ENCODE measurements around the gene LYRM9.

LYRM9 gene

DNA sequence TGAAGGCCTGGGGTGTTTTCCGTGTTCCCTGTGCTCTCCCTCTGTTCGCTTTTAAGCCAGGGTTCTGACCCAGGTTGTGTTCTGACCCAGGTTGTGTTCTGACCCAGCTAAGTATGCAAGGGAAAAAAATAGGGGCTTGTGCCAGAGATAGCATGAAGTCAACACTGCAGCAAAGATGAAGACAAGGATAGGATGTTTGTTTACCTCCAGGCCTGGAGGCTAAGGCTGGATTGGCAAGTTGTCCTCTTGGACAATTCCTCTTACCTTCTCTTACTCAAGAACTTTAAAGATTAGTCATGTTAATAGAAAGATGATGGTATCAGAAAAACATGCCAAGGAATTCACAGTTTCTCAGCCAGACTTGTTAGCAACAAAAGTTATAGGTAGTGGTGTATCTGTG lies 19.4 kb downstream of the LYRM9 start:
- FAIRE-seq (no peak), DNase-seq (ENCODE audit: insufficient read length, low spot score) (no peak)
- TF ChIP-seq POLR2A (IDR thresholded peaks at IDR 0.05; ENCODE audit: low read depth, low read length), result no peak

DNA sequence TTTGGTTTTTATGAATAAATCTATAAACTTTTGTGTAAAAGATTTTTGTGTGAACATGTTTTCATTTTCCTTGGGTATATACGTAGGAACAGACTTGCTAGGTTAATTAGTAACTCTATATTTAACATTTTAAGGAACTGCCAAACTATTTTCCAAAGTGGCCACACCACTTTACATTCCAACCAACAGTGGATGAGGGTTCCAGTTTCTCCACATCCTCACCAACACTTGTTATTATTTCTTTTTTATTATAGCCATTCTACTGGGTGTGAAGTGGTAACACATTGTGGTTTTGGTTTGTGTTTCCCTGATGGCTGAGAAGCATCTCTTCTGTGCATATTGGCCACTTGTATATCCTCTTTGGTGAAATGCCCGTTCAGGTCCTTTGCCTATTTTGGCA lies 20.0 kb downstream of the LYRM9 start:
- no peak for TF ChIP-seq POLR2A (IDR thresholded peaks at IDR 0.05; ENCODE audit: low read depth, low read length)
- DNase-seq (ENCODE audit: insufficient read length, low spot score), result no peak
- no peak for FAIRE-seq

DNA sequence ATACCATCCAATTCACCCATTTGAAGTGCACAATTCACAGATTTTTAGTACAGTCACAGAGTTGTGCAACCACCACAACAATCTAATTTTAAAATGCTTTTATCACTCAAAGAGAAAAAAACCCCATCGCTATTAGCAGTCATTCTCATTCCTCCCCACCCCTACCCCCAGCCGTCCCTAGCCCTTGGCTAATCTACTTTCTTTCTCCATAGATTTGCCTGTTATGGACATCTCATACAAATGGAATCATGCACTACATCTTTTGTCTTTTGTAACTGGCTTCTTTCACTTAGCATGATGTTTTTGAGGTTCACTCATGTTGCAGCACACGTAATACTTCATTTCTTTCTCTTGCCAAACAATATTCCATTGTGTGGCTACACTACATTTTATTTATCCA lies 20.4 kb downstream of the LYRM9 start:
- FAIRE-seq (no peak), DNase-seq (ENCODE audit: insufficient read length, low spot score) (no peak)
- TF ChIP-seq POLR2A (IDR thresholded peaks at IDR 0.05; ENCODE audit: low read depth, low read length), result no peak

DNA sequence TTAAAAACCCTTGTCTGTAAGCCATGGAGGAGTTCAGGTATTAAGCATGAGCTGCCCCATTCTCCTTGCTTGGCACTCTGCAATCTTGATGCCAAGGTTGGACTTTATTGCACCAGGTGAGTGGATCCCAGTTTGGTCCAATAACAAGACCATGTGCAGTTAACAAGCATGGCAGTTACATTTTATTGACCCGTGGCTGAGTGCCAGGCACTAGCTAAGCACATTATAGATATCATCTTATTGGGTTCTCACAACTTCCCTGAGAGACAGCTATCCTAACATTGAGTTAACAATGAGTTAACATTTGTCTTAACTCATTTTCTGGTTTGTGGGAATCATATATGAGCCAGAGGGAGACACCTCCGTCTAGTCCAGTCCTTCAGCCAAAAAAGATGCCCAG lies 21.8 kb downstream of the LYRM9 start:
- TF ChIP-seq POLR2A (IDR thresholded peaks at IDR 0.05; ENCODE audit: low read depth, low read length), result no peak
- no peak for DNase-seq (ENCODE audit: insufficient read length, low spot score)
- FAIRE-seq, result no peak

DNA sequence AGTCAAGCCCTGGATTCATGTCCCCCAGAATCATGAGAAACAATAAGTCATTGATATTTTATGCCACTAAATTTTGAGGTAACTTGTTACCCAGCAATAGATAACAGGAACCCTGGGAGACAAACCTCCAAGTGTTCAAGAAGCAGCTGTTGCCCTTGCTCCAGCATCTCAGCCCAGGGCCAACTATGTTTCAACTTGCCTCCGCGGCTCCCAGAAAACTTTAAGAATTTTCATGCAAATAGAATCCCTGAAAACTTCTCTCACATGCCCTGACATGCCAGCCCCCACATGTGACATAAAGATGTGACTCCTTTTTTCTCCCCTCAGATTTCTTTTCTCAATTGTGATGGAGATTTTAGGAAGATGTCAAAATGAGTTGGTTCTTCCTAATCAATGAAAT lies 22.8 kb downstream of the LYRM9 start:
- no peak for DNase-seq (ENCODE audit: insufficient read length, low spot score)
- FAIRE-seq, result no peak
- no peak for TF ChIP-seq POLR2A (IDR thresholded peaks at IDR 0.05; ENCODE audit: low read depth, low read length)

DNA sequence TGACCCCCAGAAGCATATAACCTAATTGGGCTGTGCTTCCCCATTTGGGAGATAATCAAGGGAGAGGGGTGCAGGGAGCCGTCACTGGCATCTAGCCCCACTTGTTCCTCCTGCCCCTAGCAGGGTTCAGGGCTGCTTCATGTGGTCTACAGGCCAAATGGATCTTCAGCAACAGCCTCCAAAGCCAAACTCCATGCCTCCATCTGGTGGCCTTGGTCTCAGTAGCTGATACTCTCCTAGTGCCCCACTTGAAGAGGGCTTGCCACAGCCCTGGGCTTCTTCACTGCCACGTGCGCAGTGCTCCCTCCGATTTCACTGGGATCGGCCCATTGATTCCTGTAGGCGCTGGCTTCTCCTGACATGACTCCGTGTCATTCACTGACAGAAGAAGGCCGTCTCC lies 24.6 kb downstream of the LYRM9 start:
- no peak for FAIRE-seq
- no peak for DNase-seq (ENCODE audit: insufficient read length, low spot score)
- no peak for TF ChIP-seq POLR2A (IDR thresholded peaks at IDR 0.05; ENCODE audit: low read depth, low read length)

DNA sequence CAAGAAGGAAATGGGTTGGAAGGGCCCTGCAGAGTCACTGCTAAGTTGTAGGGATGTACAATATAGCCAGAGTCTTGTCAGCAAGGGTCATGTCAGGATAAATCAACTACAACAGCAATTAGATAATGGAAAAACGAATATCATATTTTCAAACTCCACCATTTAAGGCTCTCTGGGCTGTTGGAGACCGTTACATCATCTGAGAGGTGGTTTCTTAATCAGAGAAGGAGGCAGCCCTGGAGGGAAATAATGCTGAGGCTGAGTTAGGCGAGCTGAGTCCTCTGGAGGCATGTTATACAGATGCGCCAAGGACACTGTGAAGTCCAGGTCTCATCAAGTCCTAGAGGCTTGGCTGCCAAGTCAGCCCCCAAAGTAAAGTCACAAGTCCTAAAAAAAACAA lies 30.3 kb downstream of the LYRM9 start:
- no peak for TF ChIP-seq POLR2A (IDR thresholded peaks at IDR 0.05; ENCODE audit: low read depth, low read length)
- FAIRE-seq, result no peak
- DNase-seq (ENCODE audit: insufficient read length, low spot score), result no peak

DNA sequence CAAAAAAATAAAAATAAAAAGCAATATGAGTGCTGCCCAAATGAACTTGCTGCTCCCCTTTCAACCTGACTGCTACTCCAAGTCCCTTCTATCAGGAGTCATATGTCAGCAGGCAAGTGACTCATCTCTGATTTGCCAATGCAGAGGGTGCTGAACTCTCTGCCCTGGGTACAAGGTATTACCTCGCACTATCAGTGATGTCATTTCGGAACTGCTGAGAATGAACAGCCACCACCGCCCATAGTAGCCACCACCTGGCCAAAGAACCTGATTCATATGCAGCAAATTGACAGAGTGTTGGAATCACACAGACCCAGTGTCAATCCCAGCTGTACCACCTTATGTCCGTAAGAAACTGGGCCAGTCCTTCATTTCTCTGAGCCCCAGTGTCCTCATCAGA lies 31.2 kb downstream of the LYRM9 start:
- DNase-seq (ENCODE audit: insufficient read length, low spot score) (peak; percentile 10), FAIRE-seq (no peak)
- no peak for TF ChIP-seq POLR2A (IDR thresholded peaks at IDR 0.05; ENCODE audit: low read depth, low read length)

DNA sequence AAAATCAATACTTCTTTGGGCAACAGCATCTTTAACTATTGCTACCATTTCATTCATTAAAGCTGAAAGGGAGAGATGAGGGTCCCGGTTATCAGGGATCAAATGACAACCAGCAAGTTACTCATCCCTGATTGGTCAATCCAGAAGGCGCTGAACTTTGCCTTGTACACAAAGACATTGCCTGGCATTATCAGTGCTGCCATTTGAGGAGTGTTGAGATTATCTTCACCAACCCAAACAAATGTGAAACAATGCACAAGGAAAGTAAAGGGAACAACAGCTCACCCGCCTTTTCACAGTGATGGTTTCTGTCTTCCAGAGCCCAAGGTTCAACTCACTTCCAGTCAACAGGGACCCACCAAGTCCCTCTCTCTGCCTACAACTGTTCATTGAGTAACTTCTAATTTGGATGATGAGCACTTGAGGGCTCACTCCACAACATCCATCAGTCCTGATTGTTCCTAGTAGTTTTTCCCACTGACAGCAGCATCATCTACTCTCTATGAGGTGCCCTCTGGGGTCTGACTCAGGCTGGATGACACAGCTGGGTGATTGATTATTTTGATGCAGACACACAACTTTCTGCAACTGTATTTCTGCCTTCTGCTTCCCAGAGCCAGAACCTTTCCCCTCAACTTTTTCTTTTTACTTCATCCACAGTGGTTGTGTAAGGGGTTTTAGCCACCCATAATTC lies 32.0 kb downstream of the LYRM9 start:
- TF ChIP-seq POLR2A (IDR thresholded peaks at IDR 0.05; ENCODE audit: low read depth, low read length), result no peak
- FAIRE-seq, result no peak
- no peak for DNase-seq (ENCODE audit: insufficient read length, low spot score)

DNA sequence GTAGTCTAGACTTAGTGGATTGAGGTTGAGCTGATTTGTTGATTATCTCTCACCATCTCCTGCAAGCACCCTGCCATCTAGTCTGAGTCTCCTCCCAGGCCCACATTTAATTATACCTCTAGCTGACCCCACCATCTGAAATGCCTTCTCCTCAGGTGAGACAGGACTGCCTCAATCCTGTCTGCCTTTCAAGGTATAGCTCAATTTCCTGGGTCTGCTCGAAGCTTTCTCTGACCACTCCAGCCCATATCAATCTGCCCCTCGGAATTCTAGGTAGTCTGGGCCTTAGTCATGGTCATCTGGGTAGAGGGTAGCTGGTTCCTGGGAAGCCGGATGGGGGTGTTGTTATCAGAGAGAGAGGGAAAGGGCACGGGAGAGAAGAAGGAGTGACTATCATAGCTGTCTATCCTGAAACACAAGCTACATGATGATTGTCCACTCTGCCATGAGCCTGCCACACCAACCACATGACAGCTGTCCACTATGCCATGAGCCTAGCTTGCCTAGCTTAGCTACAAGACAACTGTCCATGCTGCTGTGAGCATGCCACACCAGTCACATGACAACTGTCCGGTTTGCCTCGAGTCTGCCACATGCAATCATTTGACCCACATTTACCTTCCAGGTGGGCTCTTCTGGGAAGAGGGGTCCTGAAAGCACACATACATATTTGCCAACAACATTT lies 34.4 kb downstream of the LYRM9 start:
- DNase-seq (ENCODE audit: insufficient read length, low spot score), result no peak
- no peak for TF ChIP-seq POLR2A (IDR thresholded peaks at IDR 0.05; ENCODE audit: low read depth, low read length)
- FAIRE-seq, result no peak

DNA sequence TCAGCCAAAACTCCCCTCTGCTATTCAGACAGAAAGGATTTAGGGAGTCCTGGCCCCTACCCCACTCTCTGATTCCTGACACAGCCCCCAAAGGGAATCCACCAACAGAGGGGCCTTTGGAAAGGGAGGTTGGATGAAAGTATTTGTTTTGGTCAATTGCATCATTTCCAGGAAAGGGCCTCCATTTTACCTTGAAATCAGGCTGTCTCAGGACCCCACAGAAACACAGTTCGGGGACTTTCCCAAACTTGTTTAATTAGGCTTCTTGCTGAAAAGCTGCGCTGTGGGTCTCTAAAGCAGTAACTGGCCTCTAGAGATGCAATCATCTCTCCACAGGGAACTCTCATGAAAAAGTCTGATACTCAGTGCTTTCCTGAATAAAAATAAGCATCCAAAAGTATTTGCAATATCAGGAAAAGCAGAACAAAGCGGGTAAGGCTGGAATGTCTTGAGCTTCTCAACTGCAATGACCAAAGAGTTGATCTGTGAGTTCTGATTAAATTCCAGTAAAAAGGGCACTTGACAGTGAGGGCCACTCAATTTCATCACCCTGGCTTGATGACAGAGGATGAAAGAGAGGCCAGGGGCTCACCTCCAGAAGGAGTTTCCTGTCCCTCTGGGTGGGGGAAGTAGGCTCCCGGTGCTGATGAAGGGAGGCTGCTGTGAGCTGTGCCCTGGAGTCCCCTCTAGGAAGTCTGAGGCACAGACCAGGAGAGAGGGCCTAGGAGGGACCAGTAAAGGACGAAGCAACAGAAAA lies 36.3 kb downstream of the LYRM9 start:
- FAIRE-seq (no peak), DNase-seq (ENCODE audit: insufficient read length, low spot score) (no peak)
- no peak for TF ChIP-seq POLR2A (IDR thresholded peaks at IDR 0.05; ENCODE audit: low read depth, low read length)

DNA sequence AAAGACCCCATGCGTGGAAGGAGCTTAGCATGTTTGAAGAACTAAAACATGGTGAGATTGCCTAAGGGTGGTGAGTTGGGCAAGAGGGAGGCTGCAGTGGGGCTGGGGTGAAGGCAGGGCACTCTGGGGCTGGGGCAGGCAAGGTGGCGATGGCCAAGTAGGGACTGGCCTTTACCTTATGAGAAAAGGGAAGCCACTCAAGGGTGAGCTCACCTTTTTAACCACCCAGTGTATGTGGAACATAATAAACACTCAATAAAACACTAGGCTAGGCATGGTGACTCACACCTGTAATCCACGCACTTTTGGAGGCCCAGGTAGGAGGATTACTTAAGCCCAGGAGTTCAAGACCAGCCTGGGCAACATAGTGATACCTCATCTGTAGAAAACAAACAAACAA lies 37.7 kb downstream of the LYRM9 start:
- FAIRE-seq, result no peak
- no peak for DNase-seq (ENCODE audit: insufficient read length, low spot score)
- TF ChIP-seq POLR2A (IDR thresholded peaks at IDR 0.05; ENCODE audit: low read depth, low read length), result no peak

DNA sequence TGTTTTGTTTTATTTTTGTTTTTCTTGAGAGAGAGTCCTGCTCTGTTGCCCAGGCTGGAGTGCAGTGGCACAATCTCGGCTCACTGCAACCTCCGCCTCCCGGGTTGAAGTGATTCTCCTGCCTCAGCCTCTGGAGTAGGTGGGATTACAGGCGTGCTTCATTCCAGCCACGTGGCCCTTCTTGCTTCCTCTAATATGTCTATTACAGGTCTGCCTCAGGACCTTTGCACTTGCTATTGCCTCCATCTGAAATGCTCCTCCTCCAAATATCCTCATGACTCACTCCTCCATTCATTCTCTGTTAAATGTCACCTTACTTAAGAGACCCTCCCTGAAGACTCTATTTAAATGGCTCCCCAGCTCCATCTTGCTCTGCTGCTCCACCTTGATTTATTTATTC lies 39.0 kb downstream of the LYRM9 start:
- TF ChIP-seq POLR2A (IDR thresholded peaks at IDR 0.05; ENCODE audit: low read depth, low read length), result no peak
- FAIRE-seq (no peak), DNase-seq (ENCODE audit: insufficient read length, low spot score) (no peak)

DNA sequence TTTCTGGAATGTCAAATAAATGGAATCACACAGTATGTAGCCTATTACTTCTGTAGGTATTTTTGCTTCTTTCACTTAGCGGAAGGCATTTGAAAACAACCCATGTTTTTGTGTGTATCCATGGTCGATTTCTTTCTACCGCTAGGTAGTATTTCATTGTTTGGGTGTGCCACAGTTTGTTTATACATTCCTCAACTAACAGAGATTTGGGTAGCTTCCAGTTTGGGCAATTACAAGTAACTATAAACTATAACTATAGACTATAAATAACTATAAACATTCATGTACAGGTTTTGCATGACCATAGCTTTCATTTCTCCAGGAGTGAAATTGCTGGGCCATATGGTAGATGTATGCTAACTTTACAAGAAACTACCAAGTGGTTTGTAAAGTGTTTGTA lies 40.1 kb downstream of the LYRM9 start:
- DNase-seq (ENCODE audit: insufficient read length, low spot score), result no peak
- TF ChIP-seq POLR2A (IDR thresholded peaks at IDR 0.05; ENCODE audit: low read depth, low read length), result no peak
- no peak for FAIRE-seq

Measured in H54 (cell line).